Spleen (tissue), 7 donors: ENCODE data around the gene FGF14.

Source experiments
- CTCF ChIP-seq, 11 experiments: fragments of 200-600 bp in 7 of 11; fragments of 450-650 bp in 4 of 11; sonication (generic) in 4 of 11; IDR thresholded peaks in 8 of 11; conservative IDR thresholded peaks in 3 of 11; 1 replicate in 7 of 11; 2 replicates in 4 of 11; pipeline versions ENCODE4 v1.4.0 to v1.8.0; 2016 to 2021; ENCODE audit warnings: antibody characterized with exemption in 11 of 11, inconsistent platforms in 4 of 11, mild to moderate bottlenecking in 1 of 11
- POLR2A ChIP-seq, 3 donors: fragments of 450-650 bp; IDR thresholded peaks; one replicate each; pipeline ENCODE4 v1.5.1; 2017; ENCODE audit warnings: antibody characterized with exemption in 3 of 3, mild to moderate bottlenecking in 1 of 3
- donor health status: DM: no; HTN: no; CAD: no; lungs with moderate emphysema.
- donor health status: DM: no; HTN: no; CAD: no.
- donor health status: DM: no; HTN: no; CAD: no.

DNA sequence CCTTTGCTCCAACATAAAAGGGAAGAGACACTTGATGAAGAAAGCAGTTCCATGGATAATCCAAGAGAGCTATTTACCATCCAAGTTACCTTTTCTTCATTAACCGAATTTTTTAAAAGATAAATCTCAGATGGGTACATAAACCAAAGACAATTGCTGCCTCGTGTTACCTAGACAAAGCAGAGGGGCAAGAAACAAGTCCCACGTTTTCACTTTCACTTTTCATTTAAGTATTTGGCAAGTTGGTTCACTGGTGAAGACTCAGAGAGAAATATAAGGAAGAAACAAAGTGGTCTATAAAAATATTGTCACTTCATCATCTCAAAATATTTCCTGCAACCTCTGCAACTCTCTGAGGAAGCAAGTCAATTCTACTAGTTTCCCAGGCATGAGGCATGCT, 446.1 kb downstream of the FGF14 start:
- no peak for TF ChIP-seq CTCF (IDR thresholded peaks at IDR 0.05 in 8 of 11, conservative IDR thresholded peaks at IDR 0.05 in 3 of 11)
- no peak for TF ChIP-seq POLR2A (IDR thresholded peaks at IDR 0.05)
